ENCODE measurements around the gene B3GNT8.
"Not testable (repeated sequence)": the region's sequence is repeated elsewhere in the genome, so short reads cannot be mapped to it uniquely, and the experiment has no call there.

B3GNT8 gene

GRCh38 chr19:41435936-41436673 is 8.9 kb upstream of the B3GNT8 start:
- no peak for DNase-seq

DNA sequence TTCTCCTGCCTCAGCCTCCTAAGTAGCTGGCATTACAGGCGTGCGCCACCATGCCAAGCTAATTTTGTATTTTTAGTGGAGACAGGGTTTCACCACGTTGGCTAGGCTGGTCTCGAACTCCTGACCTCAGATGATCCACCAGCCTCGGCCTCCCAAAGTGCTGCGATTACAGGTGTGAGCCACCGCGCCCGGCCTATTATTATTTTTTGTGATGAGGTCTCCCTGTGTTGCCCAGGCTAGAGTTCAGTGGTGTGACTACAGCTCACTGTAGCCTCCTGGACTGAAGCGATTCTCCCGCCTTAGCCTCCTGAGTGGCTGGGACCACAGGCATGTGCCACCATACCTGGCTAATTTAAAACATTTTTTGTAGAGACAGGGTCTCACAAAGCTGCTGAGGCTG is 8.2 kb upstream of the B3GNT8 start:
- not testable (repeated sequence) for DNase-seq

GRCh38 chr19:41434450-41434849 is 7.3 kb upstream of the B3GNT8 start:
- no peak for DNase-seq

GRCh38 chr19:41433171-41433570 is 6.0 kb upstream of the B3GNT8 start:
- DNase-seq: no peak

- no peak for DNase-seq
Measured at GRCh38 chr19:41431426-41432386, 4.5 kb upstream of the B3GNT8 start.

GRCh38 chr19:41430922-41431321 is 3.7 kb upstream of the B3GNT8 start:
- no peak for DNase-seq

- DNase-seq: no peak
Measured at GRCh38 chr19:41428481-41428859, 1.3 kb upstream of the B3GNT8 start.

GRCh38 chr19:41427647-41428480 is 690 bp upstream of the B3GNT8 start:
- DNase-seq: no peak

GRCh38 chr19:41426116-41426841 is 895 bp downstream of the B3GNT8 start:
- no peak for DNase-seq

- no peak for DNase-seq
Measured at GRCh38 chr19:41425174-41426115, 1.7 kb downstream of the B3GNT8 start.

- no peak for DNase-seq
Measured at GRCh38 chr19:41424335-41425173, 2.6 kb downstream of the B3GNT8 start.

DNA sequence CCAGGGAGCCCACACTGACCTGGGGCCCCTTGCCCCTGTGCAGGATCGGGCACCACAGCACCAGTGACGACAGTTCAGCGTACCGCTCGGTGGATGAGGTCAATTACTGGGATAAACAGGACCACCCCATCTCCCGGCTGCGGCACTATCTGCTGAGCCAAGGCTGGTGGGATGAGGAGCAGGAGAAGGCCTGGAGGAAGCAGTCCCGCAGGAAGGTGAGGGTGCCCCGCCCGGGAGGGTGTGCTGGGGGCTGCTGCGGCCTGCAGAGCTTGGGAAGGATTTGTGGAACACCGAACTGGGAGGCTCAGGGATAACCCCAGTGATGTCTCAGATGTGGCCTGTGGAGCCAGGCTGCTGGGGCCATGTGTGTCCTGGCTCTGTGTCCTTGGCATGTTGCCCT is 4.2 kb downstream of the B3GNT8 start:
- no peak for DNase-seq

- DNase-seq: no peak
Measured at GRCh38 chr19:41422456-41422855, 4.7 kb downstream of the B3GNT8 start.

DNA sequence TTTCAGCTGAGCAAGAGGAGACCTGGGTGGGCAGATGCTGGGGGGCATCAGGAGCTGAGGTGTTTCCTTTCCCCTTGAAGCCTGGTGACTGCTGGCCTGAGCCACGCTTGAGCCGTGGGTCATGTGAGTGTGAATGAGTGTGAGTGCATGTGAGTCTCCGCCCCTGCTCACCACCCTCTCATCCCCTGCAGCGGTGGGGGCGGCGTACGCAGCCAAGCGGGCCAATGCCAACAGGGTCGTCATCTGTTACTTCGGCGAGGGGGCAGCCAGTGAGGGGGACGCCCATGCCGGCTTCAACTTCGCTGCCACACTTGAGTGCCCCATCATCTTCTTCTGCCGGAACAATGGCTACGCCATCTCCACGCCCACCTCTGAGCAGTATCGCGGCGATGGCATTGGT is 5.2 kb downstream of the B3GNT8 start:
- no peak for DNase-seq

GRCh38 chr19:41421314-41421713 is 5.9 kb downstream of the B3GNT8 start:
- DNase-seq: no peak

DNA sequence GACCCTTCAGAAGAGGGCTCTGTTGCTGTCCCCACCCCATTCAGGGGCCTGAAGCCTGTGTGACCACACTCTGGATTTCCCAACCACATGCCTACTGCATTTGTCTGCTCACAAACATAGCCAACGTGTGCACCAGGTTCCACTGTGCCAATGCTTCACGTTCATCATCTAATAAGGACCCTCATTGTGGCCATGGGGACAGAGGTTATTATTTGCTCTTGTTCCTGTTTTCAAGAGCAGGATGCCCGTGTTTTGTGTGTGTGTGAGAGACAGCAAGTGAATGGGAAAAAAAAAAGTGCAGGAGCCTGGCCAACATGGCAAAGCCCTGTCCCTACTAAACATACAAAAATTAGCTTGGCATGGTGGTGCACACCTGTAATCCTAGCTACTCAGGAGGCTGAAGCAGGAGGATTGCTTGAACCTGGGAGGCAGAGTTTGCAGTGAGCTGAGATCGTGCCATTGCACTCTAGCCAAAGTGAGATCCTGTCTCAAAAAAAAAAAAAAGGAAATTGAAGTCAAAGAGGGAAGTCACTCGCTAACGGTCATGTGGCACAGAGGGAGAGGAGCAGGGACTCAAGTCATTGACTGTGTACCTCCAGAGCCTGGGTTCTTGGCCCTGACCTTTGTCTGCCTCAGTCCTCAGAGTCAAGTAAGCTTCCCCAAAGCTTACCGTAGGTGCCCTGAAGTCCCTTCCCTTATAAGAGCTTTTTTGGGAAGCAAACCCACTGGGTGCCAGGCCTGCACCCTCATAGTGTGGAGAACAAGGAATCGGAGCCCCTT is 6.9 kb downstream of the B3GNT8 start:
- DNase-seq: no peak

DNA sequence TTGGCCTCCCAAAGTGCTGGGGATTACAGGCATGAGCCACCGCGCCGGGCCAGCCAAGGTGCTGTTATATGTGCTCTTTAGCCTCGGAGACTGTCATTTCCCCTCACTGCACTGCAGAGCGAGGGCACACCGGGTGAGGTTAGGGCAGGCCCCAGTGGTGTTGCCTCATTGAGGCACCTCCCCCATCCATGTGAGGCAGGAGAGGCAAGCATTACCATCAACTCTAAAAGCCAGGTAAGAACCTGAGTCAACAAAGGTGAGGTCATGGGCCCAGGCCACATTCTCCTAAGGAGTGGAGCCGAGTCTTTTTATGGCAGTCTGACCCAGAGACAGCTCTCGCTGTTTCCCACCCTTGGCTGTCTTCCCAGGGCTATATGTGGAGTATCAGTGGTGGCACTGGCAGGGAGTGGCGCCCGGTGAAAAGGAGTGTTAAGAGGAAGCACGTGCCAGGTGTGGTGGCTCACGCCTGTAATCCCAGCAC is 10.9 kb downstream of the B3GNT8 start:
- DNase-seq: no peak

DNA sequence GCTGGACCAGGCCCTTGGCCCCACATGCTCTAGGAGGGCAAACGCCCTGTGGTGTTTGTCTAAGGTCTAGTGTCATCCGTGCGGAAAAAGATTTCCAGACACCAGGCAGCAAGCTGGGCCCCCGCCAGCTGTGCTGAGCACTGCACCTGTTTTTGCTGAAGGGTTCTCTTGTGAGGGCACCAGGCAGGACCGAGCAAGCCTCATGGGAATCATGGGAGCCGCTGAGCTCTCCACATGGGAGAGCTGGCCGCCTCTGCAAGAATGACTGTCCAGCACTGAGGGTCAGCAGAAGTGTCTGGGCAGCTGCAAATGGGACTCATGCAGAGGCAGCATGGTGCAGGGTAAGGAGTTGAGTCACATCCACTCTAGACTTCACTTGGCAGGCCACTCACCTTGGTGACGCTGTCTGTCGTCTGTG is 12.0 kb downstream of the B3GNT8 start:
- DNase-seq: no peak

DNA sequence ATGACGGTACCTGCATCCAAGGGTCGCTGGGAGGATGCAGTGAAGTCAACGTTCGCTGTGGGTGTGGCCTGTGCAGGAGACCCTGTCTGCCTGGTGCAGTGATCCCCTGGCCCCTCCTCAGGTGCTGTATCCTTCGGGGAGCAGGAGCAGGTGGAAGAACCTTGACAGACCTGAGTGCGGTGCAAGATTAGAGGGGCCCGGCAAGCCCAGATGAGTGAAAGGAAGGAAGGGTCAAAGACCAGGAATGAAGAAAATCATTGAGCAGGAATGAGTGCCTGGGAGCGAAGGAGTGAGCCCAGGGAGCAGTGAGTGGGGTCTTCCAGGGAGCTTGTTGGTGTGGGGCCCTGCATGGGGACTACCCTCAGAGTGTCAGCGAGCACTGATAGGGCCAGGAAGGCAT is 12.7 kb downstream of the B3GNT8 start:
- DNase-seq: no peak

All from NCI-H446 (cell line).